HEK293T (cell line): ENCODE measurements around the gene PCMTD2.
"Not testable (repeated sequence)": the region's sequence is repeated elsewhere in the genome, so short reads cannot be mapped to it uniquely, and the experiment has no call there.

ENCODE experiments used
- L3MBTL2 ChIP-seq: fragments of 450-650 bp; conservative IDR thresholded peaks from 2 replicates; pipeline ENCODE4 v1.6.1; 2016; ENCODE audit warnings: mild to moderate bottlenecking
- LEF1 ChIP-seq: fragments of 450-650 bp; IDR thresholded peaks from 2 replicates; pipeline ENCODE4 v1.6.1; 2017; ENCODE audit warnings: mild to moderate bottlenecking, borderline replicate concordance
- SUZ12 ChIP-seq: fragments of 450-650 bp; IDR thresholded peaks from 2 replicates; pipeline ENCODE4 v1.6.1; 2016; ENCODE audit warnings: mild to moderate bottlenecking
- TARDBP ChIP-seq: fragments of 450-650 bp; IDR thresholded peaks from 2 replicates; pipeline ENCODE4 v1.6.1; 2016
- ZNF384 ChIP-seq: fragments of 450-650 bp; IDR thresholded peaks from 2 replicates; pipeline ENCODE4 v1.6.1; 2016

- not testable (repeated sequence) for TF ChIP-seq TARDBP, L3MBTL2, ZNF384, LEF1, SUZ12
These were observed 61.0 kb downstream of the PCMTD2 start for GRCh38 chr20:64316415-64317083.
